Measurements from ENCODE around the gene GFY.
A peak's percentile ranks its signal among the peaks of the same experiment; 100 is the strongest.
"Not testable (repeated sequence)": the region's sequence is repeated elsewhere in the genome, so short reads cannot be mapped to it uniquely, and the experiment has no call there.

GFY gene

GRCh38 chr19:49465371-49465770, 40.2 kb downstream of the GFY start:
- Histone ChIP-seq H3K9me3 (ENCODE audit: control insufficient read depth in 2 of 2, low read length in 2 of 2) (no peaks in the 10 kb centered on the region), H3K27ac (ENCODE audit: low read depth in 2 of 2, low read length in 2 of 2) (no peak overlapping the region), H3K27me3 (ENCODE audit: control insufficient read depth in 2 of 2, insufficient read depth in 2 of 2, low read length in 2 of 2) (no peaks in the 10 kb centered on the region), H3K36me3 (ENCODE audit: control insufficient read depth in 2 of 2, insufficient read depth in 2 of 2, low read length in 2 of 2) (peaks cover 7 to 10% of the 10 kb centered on the region in 2 donors), H3K4me1 (ENCODE audit: control insufficient read depth in 2 of 2, insufficient read depth in 2 of 2, low read length in 2 of 2) (peaks cover 5 to 12% of the 10 kb centered on the region in 2 donors), H3K4me3 (ENCODE audit: low read length in 2 of 2) (no peak overlapping the region), H3K9ac (ENCODE audit: low read depth in 1 of 2, low read length in 2 of 2) (no peak overlapping the region)

- no peak overlapping the region for H3K9ac ChIP-seq (ENCODE audit: low read depth in 1 of 2, low read length in 2 of 2)
- no peaks in the 10 kb centered on the region for H3K27me3 ChIP-seq (ENCODE audit: control insufficient read depth in 2 of 2, insufficient read depth in 2 of 2, low read length in 2 of 2)
- peaks cover 7 to 10% of the 10 kb centered on the region in 2 donors for H3K36me3 ChIP-seq (ENCODE audit: control insufficient read depth in 2 of 2, insufficient read depth in 2 of 2, low read length in 2 of 2)
- peak overlapping the region in 1 of 2 donors; percentile 73 for H3K27ac ChIP-seq (ENCODE audit: low read depth in 2 of 2, low read length in 2 of 2)
- no peaks in the 10 kb centered on the region for H3K9me3 ChIP-seq (ENCODE audit: control insufficient read depth in 2 of 2, low read length in 2 of 2)
- H3K4me1 ChIP-seq (ENCODE audit: control insufficient read depth in 2 of 2, insufficient read depth in 2 of 2, low read length in 2 of 2): peaks cover 5 to 12% of the 10 kb centered on the region in 2 donors
- H3K4me3 ChIP-seq (ENCODE audit: low read length in 2 of 2): no peak overlapping the region
Measured at GRCh38 chr19:49468199-49468598, 43.0 kb downstream of the GFY start.

- Histone ChIP-seq H3K9ac (ENCODE audit: low read depth in 1 of 2, low read length in 2 of 2) (peak overlapping the region in 1 of 2 donors; percentile 6), H3K9me3 (ENCODE audit: control insufficient read depth in 2 of 2, low read length in 2 of 2) (no peaks in the 10 kb centered on the region), H3K27ac (ENCODE audit: low read depth in 2 of 2, low read length in 2 of 2) (peak overlapping the region; percentile 42 to 73), H3K36me3 (ENCODE audit: control insufficient read depth in 2 of 2, insufficient read depth in 2 of 2, low read length in 2 of 2) (peaks cover 7 to 9% of the 10 kb centered on the region in 2 donors), H3K4me3 (ENCODE audit: low read length in 2 of 2) (no peak overlapping the region), H3K4me1 (ENCODE audit: control insufficient read depth in 2 of 2, insufficient read depth in 2 of 2, low read length in 2 of 2) (peaks cover 10 to 15% of the 10 kb centered on the region in 2 donors), H3K27me3 (ENCODE audit: control insufficient read depth in 2 of 2, insufficient read depth in 2 of 2, low read length in 2 of 2) (no peaks in the 10 kb centered on the region)
Measured at GRCh38 chr19:49468746-49469447, 43.7 kb downstream of the GFY start.

- Histone ChIP-seq H3K27me3 (ENCODE audit: control insufficient read depth in 2 of 2, insufficient read depth in 2 of 2, low read length in 2 of 2) (no peaks in the 10 kb centered on the region), H3K4me1 (ENCODE audit: control insufficient read depth in 2 of 2, insufficient read depth in 2 of 2, low read length in 2 of 2) (peaks cover 12 to 17% of the 10 kb centered on the region in 2 donors), H3K4me3 (ENCODE audit: low read length in 2 of 2) (no peak overlapping the region), H3K36me3 (ENCODE audit: control insufficient read depth in 2 of 2, insufficient read depth in 2 of 2, low read length in 2 of 2) (peaks cover 4 to 7% of the 10 kb centered on the region in 2 donors), H3K9me3 (ENCODE audit: control insufficient read depth in 2 of 2, low read length in 2 of 2) (no peaks in the 10 kb centered on the region), H3K27ac (ENCODE audit: low read depth in 2 of 2, low read length in 2 of 2) (peak overlapping the region in 1 of 2 donors; percentile 71), H3K9ac (ENCODE audit: low read depth in 1 of 2, low read length in 2 of 2) (peak overlapping the region in 1 of 2 donors; percentile 47)
Measured at GRCh38 chr19:49469828-49470614, 44.8 kb downstream of the GFY start.

- no peaks in the 10 kb centered on the region for H3K9me3 ChIP-seq (ENCODE audit: control insufficient read depth in 2 of 2, low read length in 2 of 2)
- no peak overlapping the region for H3K27ac ChIP-seq (ENCODE audit: low read depth in 2 of 2, low read length in 2 of 2)
- H3K9ac ChIP-seq (ENCODE audit: low read depth in 1 of 2, low read length in 2 of 2): no peak overlapping the region
- H3K36me3 ChIP-seq (ENCODE audit: control insufficient read depth in 2 of 2, insufficient read depth in 2 of 2, low read length in 2 of 2): peaks cover 3 to 5% of the 10 kb centered on the region in 2 donors
- peaks cover 12 to 17% of the 10 kb centered on the region in 2 donors for H3K4me1 ChIP-seq (ENCODE audit: control insufficient read depth in 2 of 2, insufficient read depth in 2 of 2, low read length in 2 of 2)
- H3K4me3 ChIP-seq (ENCODE audit: low read length in 2 of 2): no peak overlapping the region
- no peaks in the 10 kb centered on the region for H3K27me3 ChIP-seq (ENCODE audit: control insufficient read depth in 2 of 2, insufficient read depth in 2 of 2, low read length in 2 of 2)
Measured at GRCh38 chr19:49470615-49470978, 45.4 kb downstream of the GFY start.

- Histone ChIP-seq H3K27ac (ENCODE audit: low read depth in 2 of 2, low read length in 2 of 2) (peak overlapping the region in 1 of 2 donors; percentile 9), H3K36me3 (ENCODE audit: control insufficient read depth in 2 of 2, insufficient read depth in 2 of 2, low read length in 2 of 2) (peaks cover 0 to 3% of the 10 kb centered on the region in 2 donors), H3K9me3 (ENCODE audit: control insufficient read depth in 2 of 2, low read length in 2 of 2) (no peaks in the 10 kb centered on the region), H3K4me1 (ENCODE audit: control insufficient read depth in 2 of 2, insufficient read depth in 2 of 2, low read length in 2 of 2) (peaks cover 12 to 17% of the 10 kb centered on the region in 2 donors), H3K9ac (ENCODE audit: low read depth in 1 of 2, low read length in 2 of 2) (no peak overlapping the region), H3K4me3 (ENCODE audit: low read length in 2 of 2) (no peak overlapping the region), H3K27me3 (ENCODE audit: control insufficient read depth in 2 of 2, insufficient read depth in 2 of 2, low read length in 2 of 2) (no peaks in the 10 kb centered on the region)
Measured at GRCh38 chr19:49472936-49473335, 47.7 kb downstream of the GFY start.

GRCh38 chr19:49473501-49473867, 48.3 kb downstream of the GFY start:
- not testable (repeated sequence) for H3K36me3 ChIP-seq (ENCODE audit: control insufficient read depth in 2 of 2, insufficient read depth in 2 of 2, low read length in 2 of 2); H3K9me3 ChIP-seq (ENCODE audit: control insufficient read depth in 2 of 2, low read length in 2 of 2); H3K27me3 ChIP-seq (ENCODE audit: control insufficient read depth in 2 of 2, insufficient read depth in 2 of 2, low read length in 2 of 2)
- H3K27ac ChIP-seq (ENCODE audit: low read depth in 2 of 2, low read length in 2 of 2): peak overlapping the region; percentile 69 to 85
- H3K9ac ChIP-seq (ENCODE audit: low read depth in 1 of 2, low read length in 2 of 2): peak overlapping the region; percentile 47 to 69
- H3K4me3 ChIP-seq (ENCODE audit: low read length in 2 of 2): peak overlapping the region; percentile 76 to 78
- H3K4me1 ChIP-seq (ENCODE audit: control insufficient read depth in 2 of 2, insufficient read depth in 2 of 2, low read length in 2 of 2): peaks cover 12 to 13% of the 10 kb centered on the region in 2 donors

GRCh38 chr19:49473868-49474541, 48.8 kb downstream of the GFY start, which contains the start of gene FLT3LG:
TSS of gene FLT3LG (plus strand) at chr19:49474215. CDS start at chr19:49474640, 425 bp downstream.
- Histone ChIP-seq H3K27me3 (ENCODE audit: control insufficient read depth in 2 of 2, insufficient read depth in 2 of 2, low read length in 2 of 2) (no peaks in the 10 kb centered on the region), H3K36me3 (ENCODE audit: control insufficient read depth in 2 of 2, insufficient read depth in 2 of 2, low read length in 2 of 2) (peaks cover 0 to 3% of the 10 kb centered on the region in 2 donors), H3K27ac (ENCODE audit: low read depth in 2 of 2, low read length in 2 of 2) (peak within 1 kb of the TSS; percentile 69 to 85), H3K9ac (ENCODE audit: low read depth in 1 of 2, low read length in 2 of 2) (peak within 1 kb of the TSS; percentile 60 to 69), H3K9me3 (ENCODE audit: control insufficient read depth in 2 of 2, low read length in 2 of 2) (no peaks in the 10 kb centered on the region), H3K4me1 (ENCODE audit: control insufficient read depth in 2 of 2, insufficient read depth in 2 of 2, low read length in 2 of 2) (peaks cover 9 to 10% of the 10 kb centered on the region in 2 donors), H3K4me3 (ENCODE audit: low read length in 2 of 2) (peak within 1 kb of the TSS; percentile 76 to 78)

- H3K27ac ChIP-seq (ENCODE audit: low read depth in 2 of 2, low read length in 2 of 2): peak overlapping the region; percentile 69 to 85
- H3K27me3 ChIP-seq (ENCODE audit: control insufficient read depth in 2 of 2, insufficient read depth in 2 of 2, low read length in 2 of 2): no peaks in the 10 kb centered on the region
- H3K4me1 ChIP-seq (ENCODE audit: control insufficient read depth in 2 of 2, insufficient read depth in 2 of 2, low read length in 2 of 2): peaks cover 9 to 10% of the 10 kb centered on the region in 2 donors
- H3K9me3 ChIP-seq (ENCODE audit: control insufficient read depth in 2 of 2, low read length in 2 of 2): no peaks in the 10 kb centered on the region
- H3K9ac ChIP-seq (ENCODE audit: low read depth in 1 of 2, low read length in 2 of 2): peak overlapping the region; percentile 60 to 69
- H3K4me3 ChIP-seq (ENCODE audit: low read length in 2 of 2): peak overlapping the region; percentile 76 to 78
- peaks cover 0 to 3% of the 10 kb centered on the region in 2 donors for H3K36me3 ChIP-seq (ENCODE audit: control insufficient read depth in 2 of 2, insufficient read depth in 2 of 2, low read length in 2 of 2)
Measured at GRCh38 chr19:49474542-49474924, 49.3 kb downstream of the GFY start.
